TTC549 (cell line): ENCODE measurements around the gene FAM204A.

ENCODE experiments used
- FAIRE-seq: peaks from 2 replicates; lab custom pipeline; 2012; peaks lifted over from hg19 to GRCh38; lab: Jason Lieb, UNC

Gene FAM204A

GRCh38 chr10:118277871-118278270 lies 64.3 kb downstream of the FAM204A start:
- no peak for FAIRE-seq

DNA sequence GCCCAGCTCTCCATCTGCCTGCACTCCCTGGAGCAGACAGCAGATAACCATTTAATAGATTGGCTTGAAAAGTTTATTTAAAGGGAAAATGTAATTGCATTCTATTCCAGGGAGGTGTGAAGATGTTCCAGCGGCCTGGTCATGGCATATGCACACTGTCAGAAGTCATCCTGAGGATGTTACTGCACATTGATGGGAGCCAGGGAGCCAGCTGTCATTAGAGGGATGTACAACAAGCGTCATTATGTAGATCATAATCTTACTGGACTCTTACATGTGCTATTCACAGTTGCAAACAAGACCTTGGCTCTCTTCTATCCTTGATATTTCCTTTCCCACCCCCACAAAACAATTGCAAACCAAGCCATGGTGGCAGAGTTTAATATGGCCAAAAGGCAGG lies 65.4 kb downstream of the FAM204A start:
- no peak for FAIRE-seq

DNA sequence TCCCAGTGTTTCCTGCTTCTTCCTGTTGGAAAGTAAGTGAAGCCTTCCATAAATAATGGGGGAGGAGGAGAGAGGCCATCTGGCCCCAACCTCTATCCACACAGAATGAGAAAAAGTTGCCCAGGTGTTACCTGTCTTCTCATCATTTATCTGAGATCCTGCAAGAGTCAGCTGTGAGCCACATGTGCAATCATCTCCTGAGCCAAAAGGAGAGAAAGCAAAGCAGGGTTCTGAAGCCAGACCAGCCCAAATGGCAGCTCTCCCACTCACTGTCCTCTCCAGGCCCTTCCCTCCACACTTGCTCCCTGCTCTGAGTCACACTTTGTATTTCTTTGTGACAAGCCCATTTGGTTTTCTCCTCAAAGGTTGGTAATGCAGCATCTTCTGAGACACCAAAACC lies 65.9 kb downstream of the FAM204A start:
- FAIRE-seq = no peak

- FAIRE-seq = no peak
Observed at GRCh38 chr10:118273662-118274061, 68.5 kb downstream of the FAM204A start.

- no peak for FAIRE-seq
Observed at GRCh38 chr10:118272767-118273166, 69.4 kb downstream of the FAM204A start.

DNA sequence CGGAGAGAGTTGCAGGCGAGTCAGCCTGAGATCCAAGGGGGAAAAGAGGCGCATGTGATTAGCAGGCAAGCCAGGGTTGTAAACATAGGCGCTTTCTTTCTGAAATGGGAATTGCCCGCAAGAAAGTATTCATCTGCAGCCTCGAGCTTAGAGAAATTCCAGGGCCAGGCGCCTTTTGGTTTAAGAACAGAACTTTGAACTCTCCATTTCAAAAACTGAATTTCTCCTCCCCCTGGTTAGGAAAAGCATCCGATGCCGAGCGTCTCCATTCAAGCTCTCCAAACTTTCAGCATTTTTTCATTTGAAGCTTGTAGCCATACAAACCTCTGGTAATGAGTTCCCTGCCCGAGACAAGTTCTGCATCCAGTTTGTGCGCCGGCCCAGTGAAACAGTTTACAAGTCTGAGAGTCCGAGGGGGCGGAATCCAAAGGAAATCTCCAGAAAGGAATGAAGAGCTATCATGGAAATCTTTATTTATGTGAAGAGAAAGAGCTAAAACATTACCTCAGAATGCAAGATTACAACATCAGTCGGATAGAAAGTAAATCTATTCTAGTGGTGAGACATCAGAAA lies 69.9 kb downstream of the FAM204A start:
- no peak for FAIRE-seq

DNA sequence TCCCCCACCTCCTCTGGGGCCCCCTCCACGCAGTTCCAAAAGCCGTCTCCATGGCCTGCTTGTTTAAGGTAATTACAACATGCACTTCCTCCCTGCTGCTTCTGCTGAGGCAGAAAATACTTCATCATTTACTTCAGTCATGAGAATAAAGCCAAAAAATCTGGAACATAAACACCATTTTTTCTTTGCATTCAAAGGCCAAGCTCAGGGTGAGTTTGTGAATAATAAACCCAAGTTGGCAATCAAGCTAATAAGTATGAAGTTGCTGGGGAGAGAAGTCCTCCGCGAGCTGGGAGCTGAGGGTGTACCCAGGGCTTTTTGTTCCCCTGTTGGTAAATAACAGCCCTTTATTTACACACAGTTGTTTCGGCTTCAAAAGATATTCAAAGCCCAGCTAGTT lies 70.5 kb downstream of the FAM204A start:
- no peak for FAIRE-seq

GRCh38 chr10:118266098-118266748 lies 75.9 kb downstream of the FAM204A start:
- FAIRE-seq = no peak

GRCh38 chr10:118264838-118265470 lies 77.2 kb downstream of the FAM204A start:
- no peak for FAIRE-seq

- FAIRE-seq = no peak
Observed at GRCh38 chr10:118264252-118264651, 77.9 kb downstream of the FAM204A start.

DNA sequence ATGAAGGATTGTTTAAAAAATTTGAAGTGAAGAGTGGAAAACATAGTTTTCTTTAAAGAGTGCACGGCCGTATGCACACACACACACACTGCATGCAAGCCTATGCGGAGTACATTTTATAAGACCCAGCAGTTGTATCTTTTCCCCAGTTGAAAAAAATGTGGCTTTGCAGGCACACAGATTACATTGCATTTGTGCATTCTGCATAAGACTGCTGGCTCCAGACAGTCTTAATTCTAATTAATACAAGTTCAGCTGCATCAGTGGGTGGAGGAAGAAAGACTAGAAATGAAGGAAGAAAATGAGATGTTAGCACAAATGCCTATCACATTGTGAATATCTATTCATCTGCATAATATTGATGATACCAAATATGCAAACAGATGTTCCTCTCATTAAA lies 79.6 kb downstream of the FAM204A start:
- FAIRE-seq = no peak

DNA sequence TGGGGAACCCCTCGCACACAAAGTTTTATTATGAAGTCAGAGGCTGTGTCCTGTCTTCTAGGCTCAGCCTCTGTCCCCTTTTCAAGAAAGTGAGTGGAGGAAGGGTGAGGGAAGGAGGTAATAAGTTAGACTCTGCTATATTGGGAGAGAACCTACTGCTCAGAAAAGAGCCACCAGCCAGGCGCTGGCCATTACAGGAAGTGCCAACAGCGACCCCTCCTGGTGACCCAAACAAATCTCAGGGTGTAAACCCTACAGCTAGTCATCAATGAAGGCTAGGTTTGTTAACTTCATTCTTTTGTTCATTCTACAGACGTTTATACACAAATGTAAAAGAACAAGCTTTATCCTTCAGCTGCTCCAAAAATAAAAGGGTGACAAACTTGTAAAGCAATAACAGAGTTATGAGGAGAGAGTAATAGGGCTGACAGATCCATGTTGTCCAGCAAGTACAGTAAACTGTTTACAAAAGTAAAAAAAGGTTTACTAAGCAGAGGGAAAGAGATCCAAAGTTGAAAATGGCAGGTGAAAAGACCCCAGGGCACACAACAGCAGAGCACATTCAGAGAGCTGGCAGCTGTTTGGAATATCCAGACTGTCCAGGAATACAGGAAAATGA lies 82.7 kb downstream of the FAM204A start:
- no peak for FAIRE-seq

GRCh38 chr10:118258285-118258684 lies 83.8 kb downstream of the FAM204A start:
- no peak for FAIRE-seq

- FAIRE-seq = no peak
Observed at GRCh38 chr10:118256825-118257570, 85.1 kb downstream of the FAM204A start.

GRCh38 chr10:118256209-118256608 lies 85.9 kb downstream of the FAM204A start:
- no peak for FAIRE-seq

GRCh38 chr10:118255355-118255754 lies 86.8 kb downstream of the FAM204A start:
- no peak for FAIRE-seq

- FAIRE-seq = no peak
Observed at GRCh38 chr10:118254654-118255053, 87.5 kb downstream of the FAM204A start.

DNA sequence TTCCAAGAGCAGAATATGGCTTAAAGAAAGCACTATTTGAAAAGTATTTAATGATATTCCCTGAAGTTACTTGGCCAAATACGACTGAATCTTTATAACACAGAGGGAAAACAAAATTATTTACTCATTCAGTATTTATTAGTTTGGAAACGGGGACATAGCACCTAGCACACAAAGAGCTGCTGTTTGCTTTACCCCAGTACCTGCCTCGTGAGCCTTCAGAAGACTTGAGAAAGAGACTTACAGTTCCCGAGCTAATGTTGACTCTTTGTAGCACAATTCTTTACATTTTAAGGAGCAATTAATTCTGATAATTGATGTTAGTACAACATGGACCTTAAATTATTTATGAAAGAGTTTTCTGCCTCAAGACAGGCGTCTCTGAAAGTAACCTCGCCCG lies 88.7 kb downstream of the FAM204A start:
- FAIRE-seq = no peak

GRCh38 chr10:118251791-118252190 lies 90.3 kb downstream of the FAM204A start:
- FAIRE-seq = no peak

DNA sequence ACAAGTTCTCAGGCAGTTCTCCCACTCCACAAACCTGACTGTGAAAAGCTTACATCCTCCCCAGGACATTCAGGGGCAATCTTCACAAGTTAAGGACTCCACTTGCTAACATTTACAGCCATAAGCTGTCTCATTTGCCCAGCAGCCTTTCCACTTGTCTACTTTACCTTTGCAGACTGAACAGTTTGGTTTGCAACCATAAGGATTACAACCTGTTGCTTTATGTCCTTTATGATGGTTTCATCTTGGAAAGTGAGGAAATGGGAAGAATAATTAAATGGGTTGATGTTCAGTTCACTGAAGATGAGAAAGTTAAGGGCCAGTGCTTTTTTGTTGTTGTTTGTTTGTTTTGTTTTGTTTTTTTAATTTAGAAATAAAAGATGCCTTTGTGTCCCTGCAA lies 92.4 kb downstream of the FAM204A start:
- FAIRE-seq = no peak
